HepG2 (cell line): ENCODE data around the gene SYS1. TPM values are rescaled to one million over a fixed set of nuclear protein-coding genes. Genes with fewer than 3 reads are reported as not detected.

Source experiments
- ATAC-seq: fragments of 200-7000 bp; cut with Tn5 transposase; 3 replicates; pipeline ENCODE4 v1.9.1; 2020; ENCODE audit warnings: mild to moderate bottlenecking, moderate library complexity
- BruUV-seq: library from RNA; stranded (reverse); fragments of 400-500 nt; replicated peaks from 2 replicates; lab custom pipeline; 2021; lab: Mats Ljungman, UMichigan
- CTCF ChIA-PET: fragments of 300-600 bp; formaldehyde crosslinking; extraction: SDS; loops from one replicate; lab custom pipeline; 2021; ENCODE audit warnings: low total read pairs, inconsistent platforms, low intra/inter-chr PET ratio; lab: Yijun Ruan, JAX
- POLR2A ChIA-PET: fragments of 350-600 bp; sonication (Branson Sonifier 250); formaldehyde crosslinking; loops from one replicate; lab custom pipeline; 2020; ENCODE audit warnings: antibody characterized with exemption, inconsistent platforms; lab: Yijun Ruan, JAX
- DNase-seq: peaks from one replicate; pipeline ENCODE4 v3.0.0-alpha.2; 2015; ENCODE audit warnings: low spot score
- FAIRE-seq: peaks from 3 replicates; lab custom pipeline; 2011; peaks lifted over from hg19 to GRCh38; lab: Jason Lieb, UNC
- H2AFZ ChIP-seq: one replicate; pipeline ENCODE4 v1.6.1; 2011; ENCODE audit warnings: low read length, inconsistent platforms
- H3K27ac ChIP-seq: fragments of 300-600 bp; 3 replicates; pipeline ENCODE4 v1.8.0; 2011; ENCODE audit warnings: mixed run types, mild to moderate bottlenecking, mixed read lengths, low read length, inconsistent platforms; ENCODE audit not compliant: insufficient read depth; ENCODE audit errors: extremely low read length
- H3K27me3 ChIP-seq, 2 experiments: fragments of 200-600 bp in 1 of 2; 2 replicates in 1 of 2; 3 replicates in 1 of 2; pipeline versions ENCODE4 v1.6.0 to v1.8.0; 2011; ENCODE audit warnings: low read length in 2 of 2, mild to moderate bottlenecking in 2 of 2, moderate library complexity in 2 of 2, inconsistent platforms in 1 of 2; ENCODE audit not compliant: insufficient read depth in 2 of 2, control insufficient read depth in 1 of 2
- H3K36me3 ChIP-seq, 2 experiments: fragments of 200-600 bp in 1 of 2; replicated peaks in 1 of 2; 2 replicates in 1 of 2; 3 replicates in 1 of 2; pipeline versions ENCODE4 v1.5.1 to v1.8.0; 2011; ENCODE audit warnings: low read length in 2 of 2, inconsistent platforms in 1 of 2; ENCODE audit not compliant: insufficient read depth in 2 of 2, control insufficient read depth in 1 of 2
- H3K4me1 ChIP-seq: 2 replicates; pipeline ENCODE4 v1.5.1; 2012; ENCODE audit warnings: low read length, inconsistent platforms; ENCODE audit not compliant: insufficient read depth
- H3K4me2 ChIP-seq: 2 replicates; pipeline ENCODE4 v1.6.0; 2011; ENCODE audit warnings: low read depth, low read length, inconsistent platforms
- H3K4me3 ChIP-seq, 3 experiments: fragments of 200-600 bp in 1 of 3; sonication (generic), shearing (Covaris generic) in 1 of 3; replicated peaks in 1 of 3; 2 replicates each; pipeline ENCODE4 v1.5.1; 2011 to 2016; ENCODE audit warnings: low read length in 3 of 3, inconsistent platforms in 2 of 3, low read depth in 2 of 3, mild to moderate bottlenecking in 2 of 3, control low read depth in 1 of 3, mixed read lengths in 1 of 3; ENCODE audit not compliant: insufficient read depth in 1 of 3
- H3K79me2 ChIP-seq: one replicate; pipeline ENCODE4 v1.6.1; 2011; ENCODE audit warnings: low read length, inconsistent platforms; ENCODE audit not compliant: insufficient read depth
- H3K9ac ChIP-seq: 2 replicates; pipeline ENCODE4 v1.6.0; 2011; ENCODE audit warnings: mild to moderate bottlenecking, low read depth, low read length, inconsistent platforms; ENCODE audit not compliant: insufficient read depth
- H3K9me3 ChIP-seq: 2 replicates; pipeline ENCODE4 v1.5.1; 2012; ENCODE audit warnings: mild to moderate bottlenecking, low read length
- H4K20me1 ChIP-seq: 2 replicates; pipeline ENCODE4 v1.6.0; 2011; ENCODE audit warnings: inconsistent platforms, mild to moderate bottlenecking, low read length, moderate library complexity; ENCODE audit not compliant: insufficient read depth
- HDAC2 ChIP-seq: sonication (generic); formaldehyde crosslinking; IDR thresholded peaks from 2 replicates; pipeline ENCODE4 v1.4.0; 2020; ENCODE audit warnings: missing genetic modification reagents
- KDM3A ChIP-seq: IDR thresholded peaks from 2 replicates; pipeline ENCODE4 v1.6.1; 2018; ENCODE audit warnings: low read depth, missing compliant biosample characterization
- KDM6A ChIP-seq: IDR thresholded peaks from 2 replicates; pipeline ENCODE4 v1.6.1; 2016; ENCODE audit warnings: low read depth
- NR2F6 ChIP-seq, 2 experiments: IDR thresholded peaks; 2 replicates each; pipeline ENCODE4 v1.6.1; 2016; ENCODE audit warnings: antibody characterized with exemption in 1 of 2, mild to moderate bottlenecking in 1 of 2
- RBFOX2 ChIP-seq: fragments of 200-400 bp; formaldehyde crosslinking; IDR thresholded peaks from 2 replicates; pipeline ENCODE4 v1.6.1; 2017; ENCODE audit warnings: low read depth, mild to moderate bottlenecking, low read length
- SNRNP70 ChIP-seq: fragments of 200-400 bp; formaldehyde crosslinking; IDR thresholded peaks from 2 replicates; pipeline ENCODE4 v1.6.1; 2017; ENCODE audit warnings: mild to moderate bottlenecking, low read depth, low read length, moderate library complexity
- ZNF674 ChIP-seq: sonication (generic); formaldehyde crosslinking; IDR thresholded peaks from 2 replicates; pipeline ENCODE4 v1.5.0; 2020; ENCODE audit warnings: low read depth, mild to moderate bottlenecking, missing genetic modification reagents
- WGBS: methylation state at CpG from one replicate; pipeline ENCODE4 v1.1.6; 2017; ENCODE audit warnings: low lambda C conversion rate; 5-methylcytosine and 5-hydroxymethylcytosine counted together
- in situ Hi-C: cut with HindIII; loops from 2 replicates; pipeline ENCODE4 v1.10.0; 2017; ENCODE audit warnings: low pct_unique_long_range_greater_than_20kb; ENCODE audit not compliant: extremely low pct_ligation_motif_present
- intact Hi-C: fragments of 100-400 bp; cut with micrococcal nuclease; formaldehyde crosslinking; loops from one replicate; pipeline ENCODE4 v1.10.0; 2022; ENCODE audit not compliant: unreplicated experiment
- polyA plus RNA-seq, 8 experiments: library from polyadenylated mRNA; depleted of rRNA in 3 of 8; stranded (reverse) in 7 of 8; unstranded in 1 of 8; fragments of >200 nt; fragmentation: Illumina TruSeq in 4 of 8; extraction: Trizol in 4 of 8; gene quantifications; 2 replicates each; pipeline versions ENCODE4 v1.2.1 to v1.2.3, GENCODE V29; 2011 to 2016; ENCODE audit warnings: low read depth in 4 of 8, missing spikeins in 1 of 8, mixed read lengths in 1 of 8; ENCODE audit not compliant: insufficient read depth in 1 of 8
- total RNA-seq, 5 experiments: library from RNA; depleted of rRNA; stranded (reverse); fragments of >200 nt; fragmentation: Illumina TruSeq; extraction: Trizol; gene quantifications; 2 replicates each; pipeline ENCODE4 v1.2.3, GENCODE V29; 2016; ENCODE audit warnings: low read depth in 1 of 5
- TF ChIP-seq, protein P1 (sequence below): fragments of 450-650 bp; IDR thresholded peaks from 2 replicates; pipeline ENCODE4 v1.6.1; 2016
- TF ChIP-seq, protein P2 (sequence below): sonication (generic); formaldehyde crosslinking; IDR thresholded peaks from 2 replicates; pipeline ENCODE4 v1.8.0; 2022; ENCODE audit warnings: mild to moderate bottlenecking, missing genetic modification reagents, borderline replicate concordance
- TF ChIP-seq, protein P3 (sequence below): sonication (generic); formaldehyde crosslinking; IDR thresholded peaks from 2 replicates; pipeline ENCODE4 v1.5.0; 2020; ENCODE audit warnings: missing genetic modification reagents
- TF ChIP-seq, protein P4 (sequence below): sonication (generic); formaldehyde crosslinking; IDR thresholded peaks from 2 replicates; pipeline ENCODE4 v1.4.0; 2020; ENCODE audit warnings: missing genetic modification reagents

Gene SYS1
- total and polyA plus RNA-seq, 2 of the 13 experiments (the other 11 are each of a cell fraction or from before 2014, with no cell fraction given): 38.3 to 65.6 TPM

DNA sequence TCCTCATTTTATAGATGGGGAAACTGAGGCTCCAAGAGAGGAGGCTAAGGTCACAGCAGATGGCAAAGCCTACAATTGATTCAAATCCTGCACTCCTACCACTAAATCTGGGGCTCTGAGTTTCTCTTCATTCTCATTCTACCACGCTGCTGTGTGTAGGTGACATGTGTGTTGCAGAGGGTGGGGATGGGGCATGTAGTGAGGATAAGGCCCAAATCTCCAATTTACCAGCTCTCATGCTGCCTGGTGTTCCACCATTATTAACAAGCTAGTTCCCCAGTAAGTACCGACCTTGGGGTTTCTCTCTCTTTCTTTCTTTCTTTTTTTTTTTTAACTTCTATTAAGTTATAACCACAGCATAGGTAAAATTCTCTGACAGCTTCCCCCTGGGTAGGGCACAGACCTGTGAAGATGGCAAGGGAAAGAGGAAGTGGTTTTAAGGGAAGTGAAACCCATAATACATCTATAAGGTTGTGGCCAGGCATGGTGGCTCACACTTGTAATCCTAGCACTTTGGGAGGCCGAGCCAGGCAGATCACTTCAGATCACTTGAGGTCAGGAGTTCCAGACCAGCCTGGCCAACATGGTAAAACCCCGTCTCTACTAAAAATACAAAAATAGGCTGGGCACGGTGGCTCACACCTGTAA is 41.9 kb upstream of the SYS1 start:
- H3K27me3 ChIP-seq: peaks cover 2 to 20% of the 10 kb centered on the region in 2 experiments; a peak in 3 of 5 replicates
- H3K27ac ChIP-seq: no peak overlapping the region
- ChIA-PET CTCF (interaction anchor here (1.4 to 3.2 kb wide), 4 partner anchors 36 to 129 kb away, joined by 6 to 96 read pairs (median 28); no protein-coding TSS in a partner anchor), POLR2A (interaction anchor here (0.8 to 4.3 kb wide), 8 partner anchors 21 to 450 kb away, joined by 3 to 21 read pairs (median 6); partner anchors contain the start of gene SYS1)
- BruUV-seq: no TSS peak
- intact Hi-C loops: no loop called here
- in situ Hi-C loops: loop anchor here (5.0 kb wide), 1 partner anchor 116 kb away; no protein-coding TSS in a partner anchor
- DNase-seq (no peak), FAIRE-seq (no peak), ATAC-seq (no peak)
- WGBS: 68% methylated on average over 5 of the region's 5 CpGs
- no peak overlapping the region for H3K4me3 ChIP-seq
- H3K9ac ChIP-seq: no peak overlapping the region
- no peaks in the 10 kb centered on the region for H3K4me1 ChIP-seq
- H2AFZ ChIP-seq: no peak overlapping the region
- H3K9me3 ChIP-seq: no peaks in the 10 kb centered on the region
- TF ChIP-seq, protein P1, sequence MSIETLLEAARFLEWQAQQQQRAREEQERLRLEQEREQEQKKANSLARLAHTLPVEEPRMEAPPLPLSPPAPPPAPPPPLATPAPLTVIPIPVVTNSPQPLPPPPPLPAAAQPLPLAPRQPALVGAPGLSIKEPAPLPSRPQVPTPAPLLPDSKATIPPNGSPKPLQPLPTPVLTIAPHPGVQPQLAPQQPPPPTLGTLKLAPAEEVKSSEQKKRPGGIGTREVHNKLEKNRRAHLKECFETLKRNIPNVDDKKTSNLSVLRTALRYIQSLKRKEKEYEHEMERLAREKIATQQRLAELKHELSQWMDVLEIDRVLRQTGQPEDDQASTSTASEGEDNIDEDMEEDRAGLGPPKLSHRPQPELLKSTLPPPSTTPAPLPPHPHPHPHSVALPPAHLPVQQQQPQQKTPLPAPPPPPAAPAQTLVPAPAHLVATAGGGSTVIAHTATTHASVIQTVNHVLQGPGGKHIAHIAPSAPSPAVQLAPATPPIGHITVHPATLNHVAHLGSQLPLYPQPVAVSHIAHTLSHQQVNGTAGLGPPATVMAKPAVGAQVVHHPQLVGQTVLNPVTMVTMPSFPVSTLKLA: peak; percentile 44; the same call in 1 of the 2 replicates
- TF ChIP-seq SNRNP70: no peak
- no peak for TF ChIP-seq KDM3A (CRISPR knock-in tag)
- H3K36me3 ChIP-seq: peaks cover 0 to 2% of the 10 kb centered on the region in 2 experiments; a peak in 2 of 5 replicates
- no peaks in the 10 kb centered on the region for H3K79me2 ChIP-seq
- no peak overlapping the region for H3K4me2 ChIP-seq
- no peaks in the 10 kb centered on the region for H4K20me1 ChIP-seq

DNA sequence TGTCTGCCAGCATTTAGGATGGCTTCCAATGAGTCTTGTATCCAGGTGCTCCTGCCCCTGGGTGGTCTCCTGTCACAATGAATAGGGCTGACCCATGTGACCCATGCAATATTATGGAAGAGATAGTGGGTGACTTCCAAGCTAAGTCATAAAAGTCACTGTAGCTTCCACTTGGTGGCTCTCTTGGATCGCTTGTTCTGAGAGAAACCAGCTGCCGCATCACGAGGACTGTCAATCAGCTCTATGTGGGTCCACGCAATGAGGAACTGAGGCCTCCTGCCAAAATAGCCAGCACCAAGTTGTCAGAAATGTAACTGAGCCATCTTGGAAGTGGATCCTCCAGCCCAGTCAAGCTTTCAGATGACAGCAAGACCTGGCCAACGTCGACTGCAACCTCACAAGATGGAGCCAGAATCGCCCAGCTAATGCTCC is 40.0 kb upstream of the SYS1 start:
- no peak overlapping the region for H3K27ac ChIP-seq
- H3K36me3 ChIP-seq: peaks cover 12 to 14% of the 10 kb centered on the region in 2 experiments
- H3K79me2 ChIP-seq: no peaks in the 10 kb centered on the region
- no peaks in the 10 kb centered on the region for H3K9me3 ChIP-seq
- in situ Hi-C loops (loop anchor here (5.0 kb wide), 1 partner anchor 114 kb away; no protein-coding TSS in a partner anchor), intact Hi-C loops (loop anchor here (1.0 to 2.0 kb wide), 4 partner anchors 14 to 114 kb away; partner anchors contain the start of genes PIGT and SYS1)
- peak overlapping the region in 1 of 3 experiments; percentile 13; a peak in 1 of 6 replicates for H3K4me3 ChIP-seq
- H2AFZ ChIP-seq: no peak overlapping the region
- ChIA-PET CTCF (interaction anchor here (1.2 to 3.2 kb wide), 7 partner anchors 34 to 448 kb away, joined by 3 to 49 read pairs (median 7); partner anchors contain the start of gene SYS1), POLR2A (interaction anchor here (0.7 to 6.7 kb wide), 15 partner anchors 14 to 448 kb away, joined by 3 to 74 read pairs (median 10); partner anchors contain the start of genes PIGT, SDC4 and SYS1)
- no peak overlapping the region for H3K9ac ChIP-seq
- BruUV-seq: no TSS peak
- H3K27me3 ChIP-seq: peaks cover 2 to 7% of the 10 kb centered on the region in 2 experiments; a peak in 1 of 5 replicates
- ATAC-seq (peak; percentile 85), DNase-seq (peak; percentile 86), FAIRE-seq (peak; percentile 96)
- 32% methylated on average over 7 of the region's 7 CpGs for WGBS
- H3K4me1 ChIP-seq: no peaks in the 10 kb centered on the region
- no peaks in the 10 kb centered on the region for H4K20me1 ChIP-seq
- H3K4me2 ChIP-seq: peak overlapping the region; percentile 61
- TF ChIP-seq ZNF674 (CRISPR knock-in tag): no peak
- no peak for TF ChIP-seq KDM6A (CRISPR knock-in tag)
- TF ChIP-seq, protein P2, sequence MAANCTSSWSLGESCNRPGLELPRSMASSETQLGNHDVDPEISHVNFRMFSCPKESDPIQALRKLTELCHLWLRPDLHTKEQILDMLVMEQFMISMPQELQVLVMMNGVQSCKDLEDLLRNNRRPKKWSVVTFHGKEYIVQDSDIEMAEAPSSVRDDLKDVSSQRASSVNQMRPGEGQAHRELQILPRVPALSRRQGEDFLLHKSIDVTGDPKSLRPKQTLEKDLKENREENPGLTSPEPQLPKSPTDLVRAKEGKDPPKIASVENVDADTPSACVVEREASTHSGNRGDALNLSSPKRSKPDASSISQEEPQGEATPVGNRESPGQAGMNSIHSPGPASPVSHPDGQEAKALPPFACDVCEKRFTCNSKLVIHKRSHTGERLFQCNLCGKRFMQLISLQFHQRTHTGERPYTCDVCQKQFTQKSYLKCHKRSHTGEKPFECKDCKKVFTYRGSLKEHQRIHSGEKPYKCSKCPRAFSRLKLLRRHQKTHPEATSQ: no peak
- TF ChIP-seq NR2F6 (IDR thresholded peaks at IDR 0.05): no peak
- TF ChIP-seq NR2F6 (CRISPR knock-in tag; IDR thresholded peaks at IDR 0.05): peak; percentile 79
- TF ChIP-seq, protein P3, sequence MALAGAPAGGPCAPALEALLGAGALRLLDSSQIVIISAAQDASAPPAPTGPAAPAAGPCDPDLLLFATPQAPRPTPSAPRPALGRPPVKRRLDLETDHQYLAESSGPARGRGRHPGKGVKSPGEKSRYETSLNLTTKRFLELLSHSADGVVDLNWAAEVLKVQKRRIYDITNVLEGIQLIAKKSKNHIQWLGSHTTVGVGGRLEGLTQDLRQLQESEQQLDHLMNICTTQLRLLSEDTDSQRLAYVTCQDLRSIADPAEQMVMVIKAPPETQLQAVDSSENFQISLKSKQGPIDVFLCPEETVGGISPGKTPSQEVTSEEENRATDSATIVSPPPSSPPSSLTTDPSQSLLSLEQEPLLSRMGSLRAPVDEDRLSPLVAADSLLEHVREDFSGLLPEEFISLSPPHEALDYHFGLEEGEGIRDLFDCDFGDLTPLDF (CRISPR knock-in tag): no peak
- TF ChIP-seq RBFOX2: no peak
- TF ChIP-seq, protein P4, sequence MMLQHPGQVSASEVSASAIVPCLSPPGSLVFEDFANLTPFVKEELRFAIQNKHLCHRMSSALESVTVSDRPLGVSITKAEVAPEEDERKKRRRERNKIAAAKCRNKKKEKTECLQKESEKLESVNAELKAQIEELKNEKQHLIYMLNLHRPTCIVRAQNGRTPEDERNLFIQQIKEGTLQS (CRISPR knock-in tag): no peak; the same call in 1 of the 2 replicates
- TF ChIP-seq HDAC2: peak; percentile 43; the same call in 1 of the 2 replicates
